ENCODE results near the gene ACTA2.
A peak's percentile ranks its signal among the peaks of the same experiment; 100 is the strongest.

Gene ACTA2

DNA sequence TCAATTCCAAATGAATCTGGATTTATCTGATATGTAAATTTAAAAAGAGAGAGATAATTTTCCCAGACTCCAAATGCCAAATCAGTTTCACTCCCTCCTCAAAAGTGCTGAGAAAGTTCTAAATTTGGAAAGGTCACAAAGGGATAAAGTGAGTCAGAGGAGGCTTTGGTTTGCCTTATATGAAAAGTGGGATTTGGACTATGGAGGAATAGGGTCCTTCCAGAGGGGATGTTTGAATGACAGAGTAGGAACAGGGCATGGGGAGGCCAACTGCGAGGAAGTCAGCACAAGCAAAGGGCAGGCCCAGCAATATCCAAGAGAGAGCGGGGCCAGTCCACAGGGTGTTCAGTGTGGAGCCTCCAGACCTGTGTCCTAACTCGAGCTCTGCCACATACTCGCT lies 28.2 kb upstream of the ACTA2 start:
- H3K4me3 Mint-ChIP-seq: no peak overlapping the region
- H3K27me3 Mint-ChIP-seq (ENCODE audit: low read depth, poor library complexity): no peaks in the 10 kb centered on the region
- DNase-seq: no peak
- H3K9me3 Mint-ChIP-seq: no peaks in the 10 kb centered on the region
- H3K4me1 Mint-ChIP-seq: peaks cover 16% of the 10 kb centered on the region
- TF ChIP-seq, protein P1, sequence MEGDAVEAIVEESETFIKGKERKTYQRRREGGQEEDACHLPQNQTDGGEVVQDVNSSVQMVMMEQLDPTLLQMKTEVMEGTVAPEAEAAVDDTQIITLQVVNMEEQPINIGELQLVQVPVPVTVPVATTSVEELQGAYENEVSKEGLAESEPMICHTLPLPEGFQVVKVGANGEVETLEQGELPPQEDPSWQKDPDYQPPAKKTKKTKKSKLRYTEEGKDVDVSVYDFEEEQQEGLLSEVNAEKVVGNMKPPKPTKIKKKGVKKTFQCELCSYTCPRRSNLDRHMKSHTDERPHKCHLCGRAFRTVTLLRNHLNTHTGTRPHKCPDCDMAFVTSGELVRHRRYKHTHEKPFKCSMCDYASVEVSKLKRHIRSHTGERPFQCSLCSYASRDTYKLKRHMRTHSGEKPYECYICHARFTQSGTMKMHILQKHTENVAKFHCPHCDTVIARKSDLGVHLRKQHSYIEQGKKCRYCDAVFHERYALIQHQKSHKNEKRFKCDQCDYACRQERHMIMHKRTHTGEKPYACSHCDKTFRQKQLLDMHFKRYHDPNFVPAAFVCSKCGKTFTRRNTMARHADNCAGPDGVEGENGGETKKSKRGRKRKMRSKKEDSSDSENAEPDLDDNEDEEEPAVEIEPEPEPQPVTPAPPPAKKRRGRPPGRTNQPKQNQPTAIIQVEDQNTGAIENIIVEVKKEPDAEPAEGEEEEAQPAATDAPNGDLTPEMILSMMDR (IDR thresholded peaks at IDR 0.05): no peak
- no peak overlapping the region for H3K27ac Mint-ChIP-seq
- no peaks in the 10 kb centered on the region for H3K36me3 Mint-ChIP-seq (ENCODE audit: low read depth)

DNA sequence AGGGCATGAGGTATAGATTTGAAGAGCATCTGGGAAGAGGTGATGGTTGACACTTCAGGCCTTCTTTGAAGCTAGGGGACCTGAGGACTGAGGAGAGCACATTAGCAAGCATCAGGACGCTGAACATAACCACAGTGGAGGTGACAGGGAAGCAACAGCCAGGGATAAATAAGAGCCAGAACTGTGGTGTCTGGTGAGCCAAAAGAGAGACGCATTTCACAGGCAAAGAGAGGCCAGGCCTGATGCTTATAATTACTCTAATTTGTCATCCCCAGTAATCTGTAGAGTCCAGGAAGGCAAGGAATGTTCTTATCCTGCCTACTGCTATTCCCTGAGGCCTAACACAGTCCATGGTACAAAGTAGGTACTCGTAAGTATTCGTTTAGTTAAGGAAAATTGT lies 27.7 kb upstream of the ACTA2 start:
- Mint-ChIP-seq H3K27me3 (ENCODE audit: low read depth, poor library complexity) (no peaks in the 10 kb centered on the region), H3K4me1 (peaks cover 16% of the 10 kb centered on the region), H3K9me3 (no peaks in the 10 kb centered on the region), H3K36me3 (ENCODE audit: low read depth) (no peaks in the 10 kb centered on the region), H3K27ac (peak overlapping the region; percentile 13), H3K4me3 (no peak overlapping the region)
- TF ChIP-seq, protein P1 (IDR thresholded peaks at IDR 0.05): no peak
- no peak for DNase-seq

DNA sequence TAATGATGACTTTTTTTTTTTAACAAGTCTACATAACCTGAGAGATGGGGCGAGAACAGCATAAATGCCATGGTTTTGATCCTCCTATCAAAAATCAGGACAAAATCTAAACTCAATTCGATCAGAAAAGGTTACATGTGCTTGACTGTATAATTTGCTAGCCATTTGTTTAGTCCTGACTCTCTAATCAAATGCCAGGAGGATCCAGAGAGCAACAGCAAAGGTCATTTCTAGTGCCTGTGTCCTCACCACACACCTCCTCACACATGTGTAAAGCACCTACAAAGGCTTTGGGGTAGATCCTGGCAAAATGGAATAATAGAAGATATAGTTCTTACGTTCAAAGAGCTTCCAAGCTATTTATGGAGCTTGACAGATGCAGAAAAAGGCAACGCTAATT lies 27.0 kb upstream of the ACTA2 start:
- H3K27ac Mint-ChIP-seq: no peak overlapping the region
- H3K4me3 Mint-ChIP-seq: no peak overlapping the region
- no peak for DNase-seq
- H3K9me3 Mint-ChIP-seq: no peaks in the 10 kb centered on the region
- H3K27me3 Mint-ChIP-seq (ENCODE audit: low read depth, poor library complexity): no peaks in the 10 kb centered on the region
- no peaks in the 10 kb centered on the region for H3K36me3 Mint-ChIP-seq (ENCODE audit: low read depth)
- TF ChIP-seq, protein P1 (IDR thresholded peaks at IDR 0.05): no peak
- H3K4me1 Mint-ChIP-seq: peaks cover 16% of the 10 kb centered on the region

DNA sequence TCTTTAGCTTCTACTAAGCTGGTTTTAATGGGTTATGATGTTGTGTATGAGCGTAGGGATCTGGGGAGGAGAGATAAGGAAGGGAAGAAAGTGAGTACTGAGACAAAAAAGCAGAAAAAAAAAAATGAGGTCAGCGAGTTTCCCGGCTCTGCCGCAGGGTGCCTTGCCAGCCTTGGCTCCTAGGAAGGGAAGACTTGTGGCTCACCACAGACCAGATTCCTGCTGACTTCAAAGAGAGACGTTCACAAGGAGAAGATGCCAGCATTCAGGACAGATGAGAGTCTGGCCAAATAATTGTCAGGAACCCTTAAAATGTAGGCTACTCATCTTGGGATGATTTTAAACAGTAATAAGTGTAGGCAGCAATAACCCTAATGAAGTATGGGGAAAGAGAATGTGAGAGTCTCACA lies 26.6 kb upstream of the ACTA2 start:
- TF ChIP-seq, protein P1 (IDR thresholded peaks at IDR 0.05): no peak
- Mint-ChIP-seq H3K27ac (no peak overlapping the region), H3K36me3 (ENCODE audit: low read depth) (no peaks in the 10 kb centered on the region), H3K4me3 (no peak overlapping the region), H3K4me1 (peaks cover 16% of the 10 kb centered on the region), H3K9me3 (no peaks in the 10 kb centered on the region), H3K27me3 (ENCODE audit: low read depth, poor library complexity) (no peaks in the 10 kb centered on the region)
- no peak for DNase-seq

DNA sequence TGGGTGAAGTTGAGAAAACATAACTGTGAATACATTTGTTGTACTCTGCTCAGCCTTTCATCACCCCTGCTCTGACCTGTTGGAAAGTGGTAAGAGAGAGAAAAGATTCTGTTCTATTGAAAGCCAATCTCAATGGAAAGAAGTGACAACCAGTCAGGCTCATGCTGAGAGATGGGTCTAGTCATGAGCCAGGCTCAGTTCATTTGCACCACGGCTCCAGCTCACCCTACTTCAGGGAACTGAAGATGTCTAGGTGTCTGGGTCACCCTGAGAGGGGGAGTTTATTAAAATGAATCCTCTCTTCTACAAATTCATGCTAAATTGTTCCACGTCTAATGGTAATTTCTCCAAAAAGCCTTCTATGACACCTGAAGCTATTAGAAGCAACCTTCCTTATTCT lies 25.9 kb upstream of the ACTA2 start:
- DNase-seq: no peak
- TF ChIP-seq, protein P1 (IDR thresholded peaks at IDR 0.05): no peak
- H3K4me1 Mint-ChIP-seq: peaks cover 11% of the 10 kb centered on the region
- H3K36me3 Mint-ChIP-seq (ENCODE audit: low read depth): no peaks in the 10 kb centered on the region
- H3K27ac Mint-ChIP-seq: no peak overlapping the region
- H3K4me3 Mint-ChIP-seq: no peak overlapping the region
- no peaks in the 10 kb centered on the region for H3K27me3 Mint-ChIP-seq (ENCODE audit: low read depth, poor library complexity)
- no peaks in the 10 kb centered on the region for H3K9me3 Mint-ChIP-seq

DNA sequence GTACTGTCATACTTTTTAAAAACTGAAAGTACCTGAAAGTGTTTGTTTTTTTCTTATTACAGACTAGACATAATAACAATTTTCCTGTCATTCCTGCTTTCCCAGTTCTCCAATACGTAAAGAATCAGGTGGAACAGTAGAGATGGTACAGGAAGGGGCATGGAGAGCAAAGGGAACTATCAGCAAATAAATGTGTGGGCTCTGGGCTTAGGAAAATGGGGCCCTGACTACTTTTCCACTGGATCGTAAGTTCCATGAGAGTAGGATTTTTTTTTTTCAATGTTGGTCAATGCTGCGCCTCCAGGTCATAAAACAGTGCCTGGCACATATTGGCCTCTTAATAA lies 22.8 kb upstream of the ACTA2 start:
- DNase-seq: no peak
- Mint-ChIP-seq H3K36me3 (ENCODE audit: low read depth) (no peaks in the 10 kb centered on the region), H3K27ac (no peak overlapping the region), H3K27me3 (ENCODE audit: low read depth, poor library complexity) (no peaks in the 10 kb centered on the region), H3K4me3 (no peak overlapping the region), H3K9me3 (no peaks in the 10 kb centered on the region), H3K4me1 (peaks cover 11% of the 10 kb centered on the region)
- TF ChIP-seq, protein P1 (IDR thresholded peaks at IDR 0.05): no peak
